H4 (cell line): Measurements from ENCODE around the gene SIGLEC14. TPM values are rescaled to one million over a fixed set of nuclear protein-coding genes. Genes with fewer than 3 reads are reported as not detected.
A peak's percentile ranks its signal among the peaks of the same experiment; 100 is the strongest.
"Not testable (repeated sequence)": the region's sequence is repeated elsewhere in the genome, so short reads cannot be mapped to it uniquely, and the experiment has no call there.

Experiments used
- DNase-seq: peaks from one replicate; pipeline ENCODE4 v3.0.0-alpha.2; 2015; ENCODE audit warnings: low spot score
- total RNA-seq: library from RNA; depleted of rRNA; stranded (reverse); fragments of >200 nt; shearing (Covaris generic); gene quantifications from 2 replicates; pipeline ENCODE4 v1.2.3, GENCODE V29; 2014; rRNA removed

SIGLEC14 gene, protein sequence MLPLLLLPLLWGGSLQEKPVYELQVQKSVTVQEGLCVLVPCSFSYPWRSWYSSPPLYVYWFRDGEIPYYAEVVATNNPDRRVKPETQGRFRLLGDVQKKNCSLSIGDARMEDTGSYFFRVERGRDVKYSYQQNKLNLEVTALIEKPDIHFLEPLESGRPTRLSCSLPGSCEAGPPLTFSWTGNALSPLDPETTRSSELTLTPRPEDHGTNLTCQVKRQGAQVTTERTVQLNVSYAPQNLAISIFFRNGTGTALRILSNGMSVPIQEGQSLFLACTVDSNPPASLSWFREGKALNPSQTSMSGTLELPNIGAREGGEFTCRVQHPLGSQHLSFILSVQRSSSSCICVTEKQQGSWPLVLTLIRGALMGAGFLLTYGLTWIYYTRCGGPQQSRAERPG
- total RNA-seq: not detected in 2 replicates

- DNase-seq: not testable (repeated sequence)
Observed at GRCh38 chr19:51646730-51647129, at the start of gene SIGLEC14. TSS of gene SIGLEC14 (minus strand) at chr19:51646825. CDS start at chr19:51646759, 66 bp downstream.

GRCh38 chr19:51695702-51696315 lies 49.2 kb upstream of the SIGLEC14 start:
- DNase-seq: no peak

GRCh38 chr19:51695088-51695487 lies 48.5 kb upstream of the SIGLEC14 start:
- DNase-seq: no peak

- no peak for DNase-seq
Observed at GRCh38 chr19:51694318-51695085, 47.9 kb upstream of the SIGLEC14 start.

DNA sequence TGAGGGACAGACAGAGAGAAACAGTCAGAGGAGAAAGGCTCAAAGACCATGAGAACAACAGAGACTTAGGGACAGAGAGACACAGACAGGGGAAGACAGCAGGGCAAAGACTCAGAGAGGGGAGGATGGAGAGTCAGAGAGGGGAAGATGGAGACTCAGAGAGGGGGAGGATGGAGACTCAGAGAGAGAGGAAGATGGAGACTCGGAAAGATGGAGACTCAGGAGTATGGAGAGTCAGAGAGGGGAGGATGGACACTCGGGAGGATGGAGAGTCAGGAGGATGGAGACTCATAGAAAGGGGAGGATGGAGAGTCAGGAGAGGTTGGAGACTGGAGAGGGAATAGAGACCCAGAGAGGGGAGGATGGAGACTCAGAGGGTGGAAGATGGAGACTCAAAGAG lies 47.2 kb upstream of the SIGLEC14 start:
- no peak for DNase-seq

DNA sequence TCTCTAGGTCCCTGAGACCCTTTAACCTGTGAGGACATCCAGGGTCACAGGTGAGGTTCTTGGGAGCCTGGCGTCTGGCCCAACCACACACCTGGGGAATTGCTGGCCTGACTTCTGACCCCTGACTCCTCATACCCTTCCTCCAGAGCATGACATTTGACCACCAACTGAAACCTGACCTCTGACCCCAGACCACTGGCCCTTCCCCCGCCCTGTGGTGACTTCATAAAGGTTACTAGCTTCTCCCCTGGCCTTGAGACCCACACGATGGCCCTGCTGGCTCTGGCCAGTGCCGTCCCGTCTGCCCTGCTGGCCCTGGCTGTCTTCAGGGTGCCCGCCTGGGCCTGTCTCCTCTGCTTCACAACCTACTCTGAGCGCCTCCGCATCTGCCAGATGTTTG lies 46.6 kb upstream of the SIGLEC14 start, which contains the start of gene SPACA6:
Gene SPACA6, plus strand, starts transcription at position 71 of the 400 bp plus-strand sequence. Its CDS starts 197 bp downstream, at position 268.
- DNase-seq: no peak

GRCh38 chr19:51692468-51692867 lies 45.8 kb upstream of the SIGLEC14 start:
- DNase-seq: no peak

DNA sequence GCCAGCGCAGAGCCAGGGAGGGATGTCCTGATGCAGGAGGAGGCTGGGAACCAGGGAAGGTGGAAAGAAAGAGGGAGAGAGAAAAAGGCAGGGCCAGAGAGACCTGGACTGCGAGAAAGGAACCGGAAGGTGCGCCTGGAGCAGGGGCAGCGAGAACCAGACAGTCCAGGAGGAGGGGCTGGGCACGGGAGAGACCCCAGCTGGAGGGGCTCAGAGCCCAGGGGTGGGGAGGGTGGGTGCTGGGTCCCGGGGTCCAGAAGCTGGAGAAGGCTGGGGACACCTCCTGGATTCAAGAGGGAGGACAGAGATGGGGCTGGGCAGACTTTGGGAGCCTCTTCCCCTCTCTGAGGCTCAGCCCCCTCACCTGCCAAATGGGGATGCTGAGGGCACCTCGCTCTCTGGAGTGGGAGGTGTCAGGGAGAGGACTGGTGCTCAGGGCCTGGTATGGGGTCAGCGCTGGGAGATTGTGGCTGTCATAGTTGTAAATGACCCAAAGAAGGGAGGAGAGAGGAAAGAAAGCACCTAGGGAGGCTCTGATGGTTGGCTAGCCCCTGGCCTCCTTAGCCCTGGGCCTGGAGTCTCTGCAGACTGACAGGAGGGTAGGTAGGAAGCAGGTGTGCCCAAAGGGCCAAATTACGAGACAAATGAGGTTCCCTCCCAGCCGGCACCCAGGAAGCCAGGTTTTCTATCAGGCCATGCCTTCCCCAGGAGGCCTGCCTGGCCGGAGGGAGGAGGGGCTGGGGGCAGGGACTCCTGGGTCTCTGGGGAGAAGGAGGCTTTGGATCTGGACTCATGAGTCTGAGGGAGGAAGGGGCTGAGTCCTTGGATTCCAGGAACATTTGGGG lies 45.2 kb upstream of the SIGLEC14 start:
- DNase-seq: no peak

DNA sequence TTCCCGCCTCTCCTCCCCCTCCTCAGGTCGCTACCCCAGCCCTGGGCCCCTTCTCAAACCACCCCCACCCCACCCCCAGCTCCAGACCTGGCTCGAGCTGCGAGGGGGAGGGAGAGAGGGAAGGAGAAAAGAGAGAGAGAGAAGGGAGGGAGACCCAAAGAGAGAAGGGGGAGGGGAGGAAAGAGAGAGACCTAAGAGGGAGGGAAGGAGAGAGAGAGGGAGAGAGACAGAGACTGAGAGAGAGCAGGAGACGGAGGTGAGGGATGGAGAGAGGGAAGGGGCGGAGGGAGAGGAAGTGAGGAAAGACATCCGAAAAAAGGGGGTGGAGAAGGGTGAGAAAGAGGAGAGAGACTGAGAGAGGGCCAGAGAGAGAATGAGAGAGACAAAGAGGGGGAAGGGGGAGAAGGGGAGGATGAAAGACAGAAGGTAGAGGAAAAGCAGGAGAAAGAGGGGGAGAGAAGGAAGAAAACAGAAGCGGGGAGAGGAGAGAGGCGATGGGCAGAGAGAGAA lies 44.5 kb upstream of the SIGLEC14 start:
- DNase-seq: peak; percentile 77

DNA sequence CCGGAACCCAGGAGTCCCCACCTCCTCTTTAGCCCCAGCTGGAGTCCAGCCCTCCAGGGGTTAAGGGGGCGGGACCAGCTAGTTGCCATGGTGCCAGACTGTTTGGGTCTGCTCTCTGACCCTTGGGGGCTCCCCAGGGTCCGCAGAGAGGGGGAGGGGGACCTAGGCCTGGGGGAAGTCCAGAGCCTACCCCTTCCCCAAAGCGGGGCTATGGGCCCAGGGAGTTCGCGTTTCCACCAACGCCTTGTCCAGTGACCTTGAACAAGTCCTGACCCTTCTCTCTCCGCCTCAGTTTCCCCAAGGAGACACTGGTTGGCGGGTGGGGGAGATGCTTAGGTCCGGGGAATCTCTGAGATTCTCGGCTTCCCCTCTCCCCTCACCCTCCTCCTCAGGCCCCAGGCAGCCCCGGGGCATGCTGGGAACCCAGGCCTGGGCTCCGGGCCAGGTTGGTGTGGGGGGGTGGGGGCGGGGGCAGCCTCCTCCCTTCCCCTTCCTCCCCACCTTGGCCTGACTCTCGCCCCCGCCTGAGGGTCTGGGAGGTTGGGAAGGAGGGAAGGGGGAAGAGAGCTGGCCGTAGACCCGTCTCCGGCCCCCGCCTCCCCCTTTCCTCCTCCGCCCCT lies 43.9 kb upstream of the SIGLEC14 start:
- peak; percentile 79 for DNase-seq

GRCh38 chr19:51689751-51690453 lies 43.3 kb upstream of the SIGLEC14 start:
- peak; percentile 48 for DNase-seq

- peak; percentile 97 for DNase-seq
Observed at GRCh38 chr19:51688671-51689571, 42.3 kb upstream of the SIGLEC14 start.

DNA sequence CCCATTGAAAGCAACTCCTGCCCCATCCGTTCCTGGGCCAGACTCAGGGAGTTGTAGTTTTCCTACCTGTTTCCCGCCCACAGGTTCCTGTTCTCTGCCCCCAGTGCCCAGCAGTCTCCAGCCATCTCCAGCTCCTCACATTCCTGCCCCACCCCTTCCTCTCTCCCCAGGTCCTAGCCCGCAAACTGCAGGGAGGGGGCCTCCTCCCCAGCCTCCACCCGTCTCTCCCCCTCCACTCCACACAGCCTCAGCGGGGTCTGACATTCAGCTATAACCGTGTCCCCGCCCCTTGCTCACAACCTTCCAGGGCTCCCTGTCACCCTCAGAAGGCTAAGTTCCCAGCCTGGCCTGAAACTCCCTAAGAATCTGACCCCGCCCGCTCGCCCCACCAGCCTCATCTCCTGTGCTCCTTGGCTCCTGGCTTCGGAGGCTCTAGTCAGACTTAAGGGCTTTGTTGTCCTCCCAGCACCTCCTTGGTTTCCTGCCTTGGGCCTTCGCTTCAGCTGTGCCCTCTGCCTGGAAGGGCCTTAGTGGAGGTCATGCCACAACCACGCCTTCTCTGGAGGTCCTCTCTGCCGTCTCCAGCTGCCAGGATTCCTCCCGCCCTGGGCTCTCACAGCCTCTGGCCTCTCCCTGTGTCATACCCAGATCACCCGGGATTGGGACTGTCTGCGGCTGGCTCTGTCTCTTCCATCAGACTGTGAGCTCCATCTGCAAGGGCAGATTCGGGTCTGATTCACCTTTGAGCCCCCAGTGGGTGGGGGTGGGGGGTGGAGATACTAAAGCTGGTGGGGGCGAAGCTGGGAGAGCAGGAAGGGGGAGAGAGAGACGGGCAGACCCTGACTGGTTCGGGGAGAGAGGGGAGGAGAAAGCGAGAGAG lies 41.4 kb upstream of the SIGLEC14 start:
- DNase-seq: peak; percentile 84

- DNase-seq: no peak
Observed at GRCh38 chr19:51686171-51686570, 39.5 kb upstream of the SIGLEC14 start.

GRCh38 chr19:51681286-51681941 lies 34.8 kb upstream of the SIGLEC14 start:
- DNase-seq: peak; percentile 88

DNA sequence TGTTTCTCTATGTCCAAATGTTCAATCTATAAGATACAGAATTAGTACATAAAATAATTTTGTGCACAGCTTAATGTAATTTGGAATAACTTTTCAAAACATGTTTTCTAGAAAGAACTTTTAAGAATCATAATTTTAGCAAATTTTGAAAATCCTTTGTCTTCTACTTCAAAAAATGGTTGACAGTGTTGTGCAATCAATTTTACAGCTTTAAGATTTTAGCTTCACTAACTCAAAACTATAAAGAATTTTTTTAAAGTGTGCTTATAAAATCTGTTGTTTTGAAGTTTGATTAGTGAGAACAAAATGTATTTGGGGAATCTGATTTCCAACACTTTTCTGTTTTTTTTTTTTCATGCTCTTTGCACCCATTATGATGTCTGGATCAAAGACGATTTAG lies 33.8 kb upstream of the SIGLEC14 start:
- DNase-seq: no peak

- DNase-seq: no peak
Observed at GRCh38 chr19:51676566-51677083, 30.0 kb upstream of the SIGLEC14 start.
